Stimulated activated CD8-positive, alpha-beta memory T cell treated with anti-CD3 and anti-CD28 coated beads, Interleukin-4, amount 100 ng/mL, for 48 hours (primary cell): ENCODE results near the gene SLC6A6.

Experiments
- DNase-seq: peaks from one replicate; pipeline ENCODE4 v3.0.0-alpha.2; 2020

SLC6A6 gene

GRCh38 chr3:14525685-14526631 is 123.6 kb downstream of the SLC6A6 start:
- DNase-seq: no peak

- DNase-seq: no peak
Observed at GRCh38 chr3:14528081-14528480, 125.7 kb downstream of the SLC6A6 start.

- no peak for DNase-seq
Observed at GRCh38 chr3:14531856-14532395, 129.5 kb downstream of the SLC6A6 start.

- DNase-seq: no peak
Observed at GRCh38 chr3:14532691-14533456, 130.5 kb downstream of the SLC6A6 start.

- DNase-seq: no peak
Observed at GRCh38 chr3:14533457-14533958, 131.1 kb downstream of the SLC6A6 start.

GRCh38 chr3:14534516-14535191 is 132.2 kb downstream of the SLC6A6 start:
- no peak for DNase-seq

- DNase-seq: no peak
Observed at GRCh38 chr3:14535616-14536015, 133.2 kb downstream of the SLC6A6 start.

- DNase-seq: no peak
Observed at GRCh38 chr3:14536055-14536815, 133.8 kb downstream of the SLC6A6 start.

- no peak for DNase-seq
Observed at GRCh38 chr3:14536837-14537589, 134.6 kb downstream of the SLC6A6 start.

GRCh38 chr3:14537590-14538450 is 135.4 kb downstream of the SLC6A6 start:
- DNase-seq: peak; percentile 33

GRCh38 chr3:14538451-14539088 is 136.2 kb downstream of the SLC6A6 start:
- no peak for DNase-seq
